Ovary (tissue), 3 donors: ENCODE measurements around the gene ADGRL1.

Experiments used
- CTCF ChIP-seq, 3 donors: fragments of 450-650 bp in 2 of 3; fragments of 200-600 bp in 1 of 3; IDR thresholded peaks; one replicate each; pipeline versions ENCODE4 v1.5.1 to v1.8.0; 2016 to 2022; ENCODE audit warnings: antibody characterized with exemption in 3 of 3, mild to moderate bottlenecking in 1 of 3
- POLR2A ChIP-seq: fragments of 450-650 bp; IDR thresholded peaks from one replicate; pipeline ENCODE4 v1.6.1; 2017; ENCODE audit warnings: antibody characterized with exemption, mild to moderate bottlenecking, moderate library complexity
- donor health status: DM: no; HTN: no; CAD: no.

GRCh38 chr19:14175351-14175792, 30.6 kb downstream of the ADGRL1 start:
- TF ChIP-seq CTCF (IDR thresholded peaks at IDR 0.05) (no peak), POLR2A (no peak)
